ENCODE data around the gene NHLRC4. TPM values are rescaled to one million over a fixed set of nuclear protein-coding genes. Genes with fewer than 3 reads are reported as not detected.

NHLRC4 gene
- total RNA-seq, 1 experiment from 2014 or later, result 0.92 TPM

GRCh38 chr16:569445-570254, 2.8 kb downstream of the NHLRC4 start, which contains the start of gene PIGQ:
Gene PIGQ, plus strand, starts transcription at chr16:569968. Its CDS starts 4,107 bp downstream, at chr16:574075.
- Mint-ChIP-seq H3K9me3 (no peaks in the 10 kb centered on the region), H3K27me3 (ENCODE audit: low read depth) (no peaks in the 10 kb centered on the region; the same call in 1 of the 2 replicates), H3K27ac (peak within 1 kb of the TSS; percentile 95), H3K4me1 (peaks cover 27% of the 10 kb centered on the region), H3K36me3 (no peaks in the 10 kb centered on the region), H3K4me3 (peak within 1 kb of the TSS; percentile 85)
- DNase-seq (ENCODE audit: low spot score) (peak; percentile 80), ATAC-seq (peak; percentile 70)
- TF ChIP-seq RELA (CRISPR knock-in tag; IDR thresholded peaks at IDR 0.05; ENCODE audit: borderline replicate concordance), result no peak
- 0 out of 2 replicates have a peak, but pooled peaks have one; percentile 20 for TF ChIP-seq ZNF423 (CRISPR knock-in tag; IDR thresholded peaks at IDR 0.05)
- no peak for TF ChIP-seq MXD4 (CRISPR knock-in tag; IDR thresholded peaks at IDR 0.05; ENCODE audit: borderline replicate concordance)
- TF ChIP-seq GABPB1 (CRISPR knock-in tag; IDR thresholded peaks at IDR 0.05), result peak; percentile 22; the same call in 1 of the 2 replicates
- ChIA-PET CTCF (interaction anchor here (1.0 to 1.7 kb wide), 5 partner anchors 7 to 36 kb away, joined by 3 to 6 read pairs (median 4); no protein-coding TSS in a partner anchor), POLR2A (interaction anchor here (1.2 kb wide), 1 partner anchor 18 kb away, joined by 3 read pairs; no protein-coding TSS in a partner anchor)

DNA sequence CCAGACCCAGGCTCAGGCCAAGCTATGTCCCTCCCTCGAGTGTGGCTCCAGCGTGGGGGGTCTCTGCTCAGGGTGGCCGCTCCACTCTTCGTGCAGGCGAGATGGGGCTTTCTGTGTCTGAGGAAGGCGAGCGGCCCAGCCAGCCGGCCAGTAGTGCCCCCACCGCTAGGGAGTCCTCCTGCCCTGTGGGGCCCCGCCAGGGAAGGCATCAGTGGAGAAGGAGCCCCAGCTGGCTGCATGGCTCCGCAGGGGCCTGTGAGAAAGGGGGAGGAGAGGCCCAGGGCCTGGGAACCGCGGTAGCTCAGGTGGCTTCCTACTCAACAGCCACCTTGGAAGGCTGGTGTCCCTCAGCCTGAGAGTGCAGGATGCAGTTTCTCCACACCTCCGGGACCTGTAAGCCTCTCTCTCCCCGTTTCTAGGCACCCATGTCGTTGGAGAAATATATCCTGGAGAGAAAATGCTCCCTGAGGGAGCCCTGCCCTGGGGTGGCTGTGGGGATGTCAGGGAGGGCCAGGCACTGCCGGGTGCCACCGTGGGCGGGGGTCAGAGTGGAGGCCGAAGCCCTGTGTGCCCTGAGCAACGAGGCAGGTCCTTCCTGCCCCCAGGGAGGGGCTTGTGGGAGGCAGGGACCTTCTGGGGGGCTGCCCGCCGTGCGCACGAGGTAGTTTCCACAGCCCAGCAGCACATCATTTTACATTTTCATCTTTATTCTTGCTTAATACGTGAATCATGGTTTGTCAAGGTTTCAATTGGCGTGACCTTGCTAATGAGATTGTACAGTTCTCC, 6.3 kb downstream of the NHLRC4 start:
- peaks cover 19% of the 10 kb centered on the region for H3K4me1 Mint-ChIP-seq
- CTCF ChIA-PET, result no interaction called here
- no peaks in the 10 kb centered on the region for H3K9me3 Mint-ChIP-seq
- no peaks in the 10 kb centered on the region for H3K36me3 Mint-ChIP-seq
- H3K27me3 Mint-ChIP-seq (ENCODE audit: low read depth), result no peaks in the 10 kb centered on the region; the same call in 1 of the 2 replicates
- no peak overlapping the region for H3K4me3 Mint-ChIP-seq
- H3K27ac Mint-ChIP-seq, result no peak overlapping the region
- DNase-seq (ENCODE audit: low spot score), result no peak
- no peak for ATAC-seq
- POLR2A ChIA-PET, result no interaction called here
- no peak for TF ChIP-seq RORB (CRISPR knock-in tag; IDR thresholded peaks at IDR 0.05)
- TF ChIP-seq ZNF281 (CRISPR knock-in tag; IDR thresholded peaks at IDR 0.05), result no peak
- no peak for TF ChIP-seq SOX15 (CRISPR knock-in tag; IDR thresholded peaks at IDR 0.05)
- no peak for TF ChIP-seq NFE2L1 (CRISPR knock-in tag; IDR thresholded peaks at IDR 0.05)
- TF ChIP-seq EMX1 (CRISPR knock-in tag; IDR thresholded peaks at IDR 0.05), result no peak
- TF ChIP-seq MXD4 (CRISPR knock-in tag; IDR thresholded peaks at IDR 0.05; ENCODE audit: borderline replicate concordance), result no peak
- no peak for TF ChIP-seq ZBTB21 (CRISPR knock-in tag; IDR thresholded peaks at IDR 0.05; ENCODE audit: borderline replicate concordance)
- no peak for TF ChIP-seq TEAD1 (CRISPR knock-in tag; IDR thresholded peaks at IDR 0.05)
- TF ChIP-seq NR1H2 (CRISPR knock-in tag; IDR thresholded peaks at IDR 0.05), result no peak
- TF ChIP-seq MLX (CRISPR knock-in tag; IDR thresholded peaks at IDR 0.05), result no peak
- no peak for TF ChIP-seq STAT6 (CRISPR knock-in tag; conservative IDR thresholded peaks at IDR 0.05; ENCODE audit: low read depth)
- TF ChIP-seq FOXJ3 (CRISPR knock-in tag; IDR thresholded peaks at IDR 0.05; ENCODE audit: borderline replicate concordance), result no peak

All from WTC11 (cell line).